Skeletal muscle satellite cell (primary cell): ENCODE data around the gene TCEA2.

Source experiments
- H3K27me3 ChIP-seq: 2 replicates; pipeline ENCODE4 v1.7.0; 2013; ENCODE audit warnings: low read length; ENCODE audit not compliant: control insufficient read depth, insufficient read depth
- H3K36me3 ChIP-seq: 2 replicates; pipeline ENCODE4 v1.7.0; 2013; ENCODE audit warnings: mild to moderate bottlenecking, control low read depth, low read length; ENCODE audit not compliant: insufficient read depth
- H3K4me1 ChIP-seq: 2 replicates; pipeline ENCODE4 v1.7.0; 2013; ENCODE audit warnings: low read length; ENCODE audit not compliant: control insufficient read depth, insufficient read depth
- H3K4me2 ChIP-seq: 2 replicates; pipeline ENCODE4 v1.7.0; 2013; ENCODE audit warnings: mild to moderate bottlenecking, low read length
- H3K4me3 ChIP-seq: 2 replicates; pipeline ENCODE4 v1.7.0; 2013; ENCODE audit warnings: low read length
- H3K9ac ChIP-seq: 2 replicates; pipeline ENCODE4 v1.7.0; 2013; ENCODE audit warnings: mild to moderate bottlenecking, low read depth, low read length, moderate library complexity
- H3K9me3 ChIP-seq: replicated peaks from 2 replicates; pipeline ENCODE4 v1.7.0; 2013; ENCODE audit warnings: mild to moderate bottlenecking, control low read depth, low read length

TCEA2 gene

GRCh38 chr20:64064145-64064698 is 1.2 kb downstream of the TCEA2 start:
- Histone ChIP-seq H3K36me3 (no peaks in the 10 kb centered on the region), H3K4me3 (peak overlapping the region; percentile 94), H3K4me1 (peaks cover 33% of the 10 kb centered on the region), H3K9ac (peak overlapping the region; percentile 93), H3K4me2 (peak overlapping the region; percentile 84), H3K9me3 (no peaks in the 10 kb centered on the region), H3K27me3 (no peaks in the 10 kb centered on the region)

GRCh38 chr20:64065062-64065973 is 2.3 kb downstream of the TCEA2 start:
- Histone ChIP-seq H3K4me1 (peaks cover 33% of the 10 kb centered on the region), H3K36me3 (no peaks in the 10 kb centered on the region)

DNA sequence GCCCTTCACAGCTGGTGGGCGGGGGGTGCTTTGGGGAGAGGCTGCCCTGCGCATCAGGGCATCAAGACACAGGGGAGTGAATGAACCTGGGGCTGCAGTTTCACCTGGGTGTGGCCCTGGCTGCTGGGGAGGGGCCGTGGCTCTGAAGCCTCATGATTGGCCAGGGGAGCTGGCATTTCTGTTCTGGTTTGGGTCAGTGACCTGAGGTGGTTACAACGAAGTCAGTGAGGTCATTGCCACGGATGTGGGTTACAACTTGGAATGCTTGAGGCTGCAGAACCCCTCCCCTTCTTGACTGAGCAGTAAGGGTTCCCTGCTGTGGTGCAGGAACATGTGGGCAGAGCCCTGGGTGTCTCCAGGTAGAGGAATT is 3.0 kb downstream of the TCEA2 start:
- Histone ChIP-seq H3K9me3 (no peaks in the 10 kb centered on the region), H3K4me2 (peak overlapping the region; percentile 50), H3K9ac (no peak overlapping the region), H3K4me1 (peaks cover 33% of the 10 kb centered on the region), H3K27me3 (no peaks in the 10 kb centered on the region), H3K4me3 (no peak overlapping the region), H3K36me3 (no peaks in the 10 kb centered on the region)

More at GRCh38 chr20:64065062-64065973, 2.3 kb downstream of the TCEA2 start:
- H3K27me3 ChIP-seq, result no peaks in the 10 kb centered on the region
- H3K4me2 ChIP-seq, result peak overlapping the region; percentile 50
- H3K9me3 ChIP-seq, result no peaks in the 10 kb centered on the region
- H3K4me3 ChIP-seq, result no peak overlapping the region
- no peak overlapping the region for H3K9ac ChIP-seq

DNA sequence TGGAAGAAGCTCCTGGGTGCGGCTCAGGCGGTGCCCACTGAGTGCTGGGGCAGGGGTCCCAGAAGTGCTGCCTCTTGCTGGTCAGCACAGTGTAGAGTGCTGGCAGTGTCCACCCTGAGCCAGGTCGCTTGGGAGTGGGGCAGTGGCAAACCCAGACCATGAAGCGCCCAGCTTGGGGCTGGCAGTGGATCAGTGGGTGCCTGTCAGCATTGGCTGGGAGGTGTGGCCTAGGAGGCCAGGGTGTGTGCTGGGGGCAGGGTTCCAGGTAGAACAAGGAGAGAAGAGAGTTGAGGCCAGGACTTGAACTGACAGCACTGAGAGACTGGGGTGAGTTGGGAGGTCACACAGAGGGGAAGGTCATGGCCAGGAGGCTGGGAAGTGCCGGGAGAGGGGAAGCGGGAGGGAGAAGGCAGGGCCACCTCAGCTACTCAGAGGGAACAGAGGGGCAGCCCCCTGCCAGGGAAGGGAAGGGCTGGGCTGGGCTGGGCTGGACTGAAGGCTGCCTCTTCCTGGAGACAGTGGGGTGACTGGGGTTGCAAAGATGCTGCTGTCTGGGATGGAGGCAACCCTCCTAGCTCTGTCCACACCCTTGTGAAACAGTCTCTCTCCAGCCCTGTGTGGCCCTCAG is 4.1 kb downstream of the TCEA2 start:
- Histone ChIP-seq H3K4me1 (peaks cover 31% of the 10 kb centered on the region), H3K4me3 (no peak overlapping the region)

DNA sequence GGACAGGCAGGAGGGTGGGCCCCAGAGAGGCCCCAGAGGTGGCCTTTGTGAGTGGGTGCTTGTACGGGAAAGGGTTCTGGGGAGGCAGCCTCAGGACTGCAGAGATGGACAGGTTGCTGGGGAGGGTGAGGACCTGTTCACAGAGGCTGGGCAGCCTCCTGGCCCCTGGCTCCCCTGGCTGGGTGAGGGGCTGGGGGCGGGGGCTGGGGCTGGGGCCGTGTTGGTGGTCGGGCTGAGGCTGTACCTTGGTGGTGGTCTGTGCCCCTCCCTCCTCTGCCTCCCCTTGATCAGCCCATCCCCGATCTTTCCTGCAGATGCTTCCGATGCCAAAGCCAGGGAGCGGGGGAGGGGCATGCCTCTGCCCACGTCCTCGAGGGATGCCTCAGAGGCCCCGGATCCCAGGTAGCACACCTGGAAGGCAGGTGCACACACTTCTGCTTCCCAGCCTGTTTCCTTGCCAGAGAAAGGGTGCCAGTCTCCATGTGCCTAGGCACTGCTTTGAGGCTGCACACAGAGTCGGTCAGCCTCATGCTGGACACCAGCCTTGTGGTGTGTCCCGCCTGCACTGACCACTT is 4.8 kb downstream of the TCEA2 start:
- Histone ChIP-seq H3K4me2 (no peak overlapping the region), H3K4me3 (no peak overlapping the region), H3K36me3 (no peaks in the 10 kb centered on the region), H3K4me1 (peaks cover 25% of the 10 kb centered on the region), H3K27me3 (no peaks in the 10 kb centered on the region), H3K9ac (no peak overlapping the region), H3K9me3 (no peaks in the 10 kb centered on the region)

More for the DNA sequence above, 4.1 kb downstream of the TCEA2 start:
- H3K9me3 ChIP-seq, result no peaks in the 10 kb centered on the region
- H3K36me3 ChIP-seq, result no peaks in the 10 kb centered on the region
- no peaks in the 10 kb centered on the region for H3K27me3 ChIP-seq
- H3K9ac ChIP-seq, result no peak overlapping the region
- H3K4me2 ChIP-seq, result no peak overlapping the region

GRCh38 chr20:64068386-64069208 is 5.6 kb downstream of the TCEA2 start:
- no peaks in the 10 kb centered on the region for H3K27me3 ChIP-seq
- H3K4me1 ChIP-seq, result peaks cover 25% of the 10 kb centered on the region

GRCh38 chr20:64069209-64069613 is 6.2 kb downstream of the TCEA2 start:
- Histone ChIP-seq H3K4me1 (peaks cover 19% of the 10 kb centered on the region), H3K4me3 (no peak overlapping the region), H3K9me3 (no peaks in the 10 kb centered on the region), H3K36me3 (peaks cover 4% of the 10 kb centered on the region), H3K4me2 (no peak overlapping the region), H3K27me3 (no peaks in the 10 kb centered on the region), H3K9ac (no peak overlapping the region)

More at GRCh38 chr20:64068386-64069208, 5.6 kb downstream of the TCEA2 start:
- H3K36me3 ChIP-seq, result peaks cover 4% of the 10 kb centered on the region
- no peak overlapping the region for H3K9ac ChIP-seq
- H3K4me3 ChIP-seq, result no peak overlapping the region
- H3K9me3 ChIP-seq, result no peaks in the 10 kb centered on the region
- H3K4me2 ChIP-seq, result no peak overlapping the region

DNA sequence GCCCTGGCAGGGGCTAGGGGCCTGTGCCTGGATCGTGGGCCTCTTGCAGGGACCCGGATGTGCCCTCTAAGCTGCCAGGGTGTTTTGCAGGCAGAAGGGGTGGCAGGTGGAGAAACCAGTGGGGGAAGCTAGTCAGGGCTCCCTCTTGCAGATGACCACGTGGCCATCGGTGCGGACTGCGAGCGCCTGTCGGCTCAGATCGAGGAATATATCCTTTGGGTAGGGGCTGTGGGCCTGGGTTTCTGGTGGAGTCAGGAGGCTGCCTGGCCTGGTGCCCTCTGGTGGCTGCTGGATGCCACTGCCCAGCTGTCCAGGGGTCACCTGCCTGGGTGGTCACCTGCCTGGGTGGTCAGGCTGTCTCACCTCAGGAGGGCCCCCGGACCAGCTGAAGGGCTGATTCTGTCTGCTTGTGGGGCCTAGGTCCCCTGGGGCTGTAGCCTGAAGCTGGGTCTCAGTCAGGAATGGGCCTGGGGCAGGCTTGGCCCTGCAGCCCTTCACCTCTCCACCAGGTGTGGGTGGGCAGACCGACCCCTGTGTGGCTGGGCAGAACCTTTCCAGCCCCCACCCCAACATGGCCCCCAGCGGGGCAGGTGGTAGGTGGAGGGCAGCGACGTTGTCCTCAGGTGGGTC is 6.7 kb downstream of the TCEA2 start:
- H3K4me2 ChIP-seq, result no peak overlapping the region
- H3K36me3 ChIP-seq, result peaks cover 4% of the 10 kb centered on the region
- H3K27me3 ChIP-seq, result no peaks in the 10 kb centered on the region
- no peak overlapping the region for H3K9ac ChIP-seq
- no peaks in the 10 kb centered on the region for H3K9me3 ChIP-seq
- no peak overlapping the region for H3K4me3 ChIP-seq
- peaks cover 14% of the 10 kb centered on the region for H3K4me1 ChIP-seq

GRCh38 chr20:64070244-64070993 is 7.4 kb downstream of the TCEA2 start:
- no peak overlapping the region for H3K4me2 ChIP-seq
- peaks cover 4% of the 10 kb centered on the region for H3K36me3 ChIP-seq
- H3K4me3 ChIP-seq, result no peak overlapping the region
- no peaks in the 10 kb centered on the region for H3K9me3 ChIP-seq
- peaks cover 11% of the 10 kb centered on the region for H3K4me1 ChIP-seq
- no peak overlapping the region for H3K9ac ChIP-seq
- no peaks in the 10 kb centered on the region for H3K27me3 ChIP-seq
